A549 treated with Hydrocortisone at 1 μM for 4 hours (cell line): Measurements from ENCODE around the gene HNF1A. TPM values are rescaled to one million over a fixed set of nuclear protein-coding genes. Genes with fewer than 3 reads are reported as not detected.

ENCODE experiments used
- total RNA-seq: library from RNA; stranded (reverse); fragments of 200-300 nt; extraction: Qiagen RNA extraction; gene quantifications from 5 replicates; pipeline ENCODE4 v1.2.3, GENCODE V29; 2022

HNF1A gene
- total RNA-seq: 4.0 to 4.6 TPM (median 4.4 TPM) in 5 replicates

GRCh38 chr12:120978296-120979219 is at the start of gene HNF1A:
HNF1A (plus strand) TSS chr12:120978543; CDS start chr12:120978769, 226 bp downstream.

GRCh38 chr12:121015825-121016766 is 37.8 kb downstream of the HNF1A start, which contains the start of gene C12orf43:
C12orf43 (minus strand) TSS chr12:121016487; CDS start chr12:121016474, 13 bp downstream.

GRCh38 chr12:121038861-121039668 is 60.7 kb downstream of the HNF1A start, which contains the start of gene OASL:
OASL (minus strand) TSS chr12:121039246; CDS start chr12:121038971, 275 bp downstream.

Other genes with a start within 250 kb of the HNF1A start
- gene SPPL3, start 74.2 kb upstream of the HNF1A start, total RNA-seq: 48.2 to 57.2 TPM (median 52.1 TPM) in 5 replicates
- gene C12orf43, start 37.9 kb downstream of the HNF1A start, total RNA-seq: 22.6 to 25.7 TPM (median 22.9 TPM) in 5 replicates
- 1.8 to 3.2 TPM (median 2.5 TPM) in 5 replicates for gene OASL, start 60.7 kb downstream of the HNF1A start, total RNA-seq
- 0.03 TPM in 1 of 5 replicates, not detected in the others for gene P2RX7, start 154.3 kb downstream of the HNF1A start, total RNA-seq
- 15.2 to 20.9 TPM (median 17.7 TPM) in 5 replicates for gene P2RX4, start 231.6 kb downstream of the HNF1A start, total RNA-seq